Nephron (organoid): ENCODE data around the gene OLIG3.

Source experiments
- H3K27ac Mint-ChIP-seq, 3 experiments: 2 replicates each; pipeline ENCODE4 v1.8.0; 2020; ENCODE audit warnings: mixed read lengths in 3 of 3, mild to moderate bottlenecking in 2 of 3, moderate library complexity in 1 of 3
- H3K27me3 Mint-ChIP-seq: 2 replicates; pipeline ENCODE4 v1.8.0; 2021; ENCODE audit warnings: low read depth, mild to moderate bottlenecking, moderate library complexity, mixed read lengths
- H3K36me3 Mint-ChIP-seq: 2 replicates; pipeline ENCODE4 v1.8.0; 2020; ENCODE audit warnings: low read depth, mixed read lengths
- H3K4me1 Mint-ChIP-seq: 2 replicates; pipeline ENCODE4 v1.8.0; 2020; ENCODE audit warnings: mixed read lengths
- H3K4me3 Mint-ChIP-seq, 3 experiments: 2 replicates each; pipeline ENCODE4 v1.8.0; 2020; ENCODE audit warnings: mild to moderate bottlenecking in 3 of 3, mixed read lengths in 3 of 3, moderate library complexity in 2 of 3
- H3K9me3 Mint-ChIP-seq: 2 replicates; pipeline ENCODE4 v1.8.0; 2020; ENCODE audit warnings: mixed read lengths
- TF ChIP-seq, protein P1 (sequence below), 3 experiments: fragments of 200-600 bp; sonication (generic); IDR thresholded peaks; one replicate each; pipeline ENCODE4 v1.5.0; 2021; ENCODE audit warnings: antibody characterized with exemption in 3 of 3; ENCODE audit not compliant: unreplicated experiment in 3 of 3

OLIG3 gene

DNA sequence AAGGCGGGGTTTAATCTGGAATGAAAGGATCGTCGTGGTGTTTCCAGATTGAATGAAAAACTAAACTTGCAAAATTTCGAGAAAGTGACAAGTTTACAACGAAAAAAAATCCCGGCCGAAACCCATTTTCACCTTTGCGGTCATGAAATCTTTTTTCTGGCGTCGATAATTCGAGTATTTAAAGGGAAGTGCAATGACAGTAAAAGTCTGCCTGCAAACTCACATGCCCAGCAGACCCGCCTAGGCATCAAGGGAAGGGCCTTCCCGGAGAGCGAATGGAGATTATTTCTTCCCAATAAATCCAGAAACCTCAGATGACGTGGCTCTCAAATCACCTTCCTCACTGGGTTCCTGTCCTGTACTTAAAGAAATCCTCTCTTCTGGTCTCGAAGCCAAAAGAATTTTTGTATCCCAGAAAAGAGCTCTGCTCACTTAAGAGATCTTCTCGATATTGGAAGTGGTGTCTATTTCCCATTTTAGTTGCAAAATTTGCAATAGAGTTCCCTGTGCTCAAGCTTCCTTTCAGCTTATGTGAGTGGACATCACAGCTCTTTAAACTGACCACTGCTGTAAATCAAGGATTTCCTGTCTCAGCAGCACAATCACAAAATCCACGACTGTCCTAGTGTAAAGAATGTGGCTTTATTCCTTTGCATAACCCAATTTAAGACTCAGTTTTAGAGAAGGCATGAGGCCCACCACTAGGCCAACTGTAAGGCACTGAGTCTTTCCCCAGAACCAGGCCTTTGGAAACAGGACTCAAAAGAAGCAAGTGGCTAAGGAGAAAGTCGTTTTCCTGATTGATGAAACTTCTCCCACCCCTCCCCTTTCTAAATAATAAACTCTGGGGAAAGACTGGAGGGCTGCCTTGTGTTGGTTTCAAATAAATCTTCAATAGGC is 3.9 kb downstream of the OLIG3 start:
- peaks cover 100% of the 10 kb centered on the region for H3K27me3 Mint-ChIP-seq
- H3K4me1 Mint-ChIP-seq: peaks cover 36% of the 10 kb centered on the region
- no peak overlapping the region for H3K27ac Mint-ChIP-seq
- no peaks in the 10 kb centered on the region for H3K36me3 Mint-ChIP-seq
- TF ChIP-seq, protein P1, sequence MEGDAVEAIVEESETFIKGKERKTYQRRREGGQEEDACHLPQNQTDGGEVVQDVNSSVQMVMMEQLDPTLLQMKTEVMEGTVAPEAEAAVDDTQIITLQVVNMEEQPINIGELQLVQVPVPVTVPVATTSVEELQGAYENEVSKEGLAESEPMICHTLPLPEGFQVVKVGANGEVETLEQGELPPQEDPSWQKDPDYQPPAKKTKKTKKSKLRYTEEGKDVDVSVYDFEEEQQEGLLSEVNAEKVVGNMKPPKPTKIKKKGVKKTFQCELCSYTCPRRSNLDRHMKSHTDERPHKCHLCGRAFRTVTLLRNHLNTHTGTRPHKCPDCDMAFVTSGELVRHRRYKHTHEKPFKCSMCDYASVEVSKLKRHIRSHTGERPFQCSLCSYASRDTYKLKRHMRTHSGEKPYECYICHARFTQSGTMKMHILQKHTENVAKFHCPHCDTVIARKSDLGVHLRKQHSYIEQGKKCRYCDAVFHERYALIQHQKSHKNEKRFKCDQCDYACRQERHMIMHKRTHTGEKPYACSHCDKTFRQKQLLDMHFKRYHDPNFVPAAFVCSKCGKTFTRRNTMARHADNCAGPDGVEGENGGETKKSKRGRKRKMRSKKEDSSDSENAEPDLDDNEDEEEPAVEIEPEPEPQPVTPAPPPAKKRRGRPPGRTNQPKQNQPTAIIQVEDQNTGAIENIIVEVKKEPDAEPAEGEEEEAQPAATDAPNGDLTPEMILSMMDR (IDR thresholded peaks at IDR 0.05; ENCODE audit: unreplicated experiment in 3 of 3): no peak
- peaks cover 3% of the 10 kb centered on the region for H3K9me3 Mint-ChIP-seq
- peak overlapping the region in 2 of 3 experiments; percentile 46 to 50 for H3K4me3 Mint-ChIP-seq

DNA sequence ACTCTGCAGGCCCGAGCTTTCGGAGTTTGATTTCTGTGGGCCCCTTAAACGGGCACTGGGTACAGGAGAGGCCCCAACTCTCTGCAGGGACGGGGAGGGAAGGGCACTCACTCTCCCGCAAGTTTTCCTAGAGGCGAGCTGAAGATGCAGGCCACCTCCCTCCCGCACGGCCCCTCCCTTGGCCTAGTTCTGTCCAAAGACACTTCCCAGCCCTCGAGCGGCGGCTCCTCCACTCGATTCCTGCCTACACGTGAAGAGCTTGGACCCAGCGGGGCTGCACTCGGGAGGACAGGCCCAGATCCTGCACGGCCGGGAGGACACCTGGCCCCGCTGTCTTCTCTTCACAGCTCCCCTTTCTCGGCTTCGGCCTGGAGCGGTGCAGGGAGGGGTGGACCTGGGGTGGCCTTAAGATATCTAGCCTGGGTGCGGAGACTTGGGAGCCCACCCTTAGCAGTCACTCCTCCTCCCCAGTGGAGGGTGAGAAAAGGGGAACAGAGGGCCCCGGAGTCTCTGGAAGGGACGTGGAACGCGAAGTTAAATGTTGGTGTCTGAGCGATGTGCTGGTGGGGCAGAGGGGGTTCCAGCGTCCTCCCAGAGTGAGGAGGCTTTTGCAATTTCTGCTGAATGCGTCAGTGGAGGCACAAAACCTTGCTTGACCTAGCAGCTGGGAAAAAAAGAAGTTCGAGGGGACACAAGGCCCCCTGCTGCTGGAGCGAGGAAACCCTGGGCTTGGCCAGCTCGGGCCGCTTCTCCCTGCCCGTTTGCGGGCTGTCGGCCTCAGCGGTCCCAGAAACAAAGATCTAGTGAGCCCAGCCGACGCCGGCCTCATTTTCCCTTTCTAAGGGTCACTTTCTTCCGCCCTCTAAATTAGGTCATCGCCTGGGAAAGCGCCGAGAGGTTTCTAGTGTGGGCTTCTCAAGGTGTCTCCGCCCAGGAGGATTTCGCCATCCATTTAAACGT is 4.9 kb downstream of the OLIG3 start:
- peaks cover 98% of the 10 kb centered on the region for H3K27me3 Mint-ChIP-seq
- no peaks in the 10 kb centered on the region for H3K36me3 Mint-ChIP-seq
- TF ChIP-seq, protein P1 (IDR thresholded peaks at IDR 0.05; ENCODE audit: unreplicated experiment in 3 of 3): peak in 2 of 3 experiments; percentile 16 to 17
- no peak overlapping the region for H3K27ac Mint-ChIP-seq
- H3K4me3 Mint-ChIP-seq: peak overlapping the region in 1 of 3 experiments; percentile 50
- H3K9me3 Mint-ChIP-seq: peaks cover 3% of the 10 kb centered on the region
- H3K4me1 Mint-ChIP-seq: peaks cover 27% of the 10 kb centered on the region

DNA sequence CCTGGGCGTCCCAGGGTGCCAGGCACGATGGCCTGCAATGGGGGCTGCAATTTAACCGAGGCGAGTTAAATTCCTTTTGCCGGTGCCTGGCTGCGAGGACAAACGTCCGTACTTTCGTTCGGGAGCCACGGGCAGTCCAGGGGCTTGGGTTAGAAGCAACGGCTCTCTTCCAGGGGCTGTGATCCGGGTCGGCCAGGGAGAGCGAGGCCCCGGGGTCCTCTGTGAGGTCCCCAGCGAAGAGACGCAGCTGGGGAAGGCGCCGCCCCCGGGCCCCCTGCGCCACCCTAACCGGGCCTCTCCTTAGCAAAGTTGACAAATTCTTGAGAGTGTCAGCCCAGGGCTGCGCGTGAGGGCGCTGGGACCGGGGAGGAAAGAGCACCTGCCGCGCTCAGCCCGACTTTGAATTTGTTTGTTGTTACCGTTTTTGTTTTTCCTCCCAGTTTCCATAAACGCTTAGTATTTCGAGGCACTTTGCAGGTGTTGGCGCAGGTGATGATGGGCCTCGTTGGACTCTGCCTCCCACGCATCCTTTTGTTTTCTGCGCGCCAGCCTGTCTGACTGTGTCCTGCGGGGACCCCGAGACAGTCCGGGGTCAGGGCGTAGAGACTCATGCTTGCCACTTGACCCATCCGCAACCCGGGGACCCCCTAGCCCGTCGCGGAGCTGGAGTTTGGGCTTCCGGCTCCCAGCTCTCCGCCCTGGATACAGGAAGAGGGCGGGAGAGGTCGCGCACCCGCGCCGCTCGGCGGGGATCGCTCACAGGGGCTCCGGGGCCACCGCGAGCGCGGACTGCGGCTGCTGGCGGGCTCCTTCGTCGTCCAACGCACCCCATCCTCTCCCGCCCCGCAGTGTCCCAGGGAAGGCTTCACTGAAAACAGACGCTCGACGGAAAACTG is 5.8 kb downstream of the OLIG3 start:
- TF ChIP-seq, protein P1 (IDR thresholded peaks at IDR 0.05; ENCODE audit: unreplicated experiment in 3 of 3): no peak
- Mint-ChIP-seq H3K4me3 (peak overlapping the region in 1 of 3 experiments; percentile 50), H3K27ac (no peak overlapping the region)

DNA sequence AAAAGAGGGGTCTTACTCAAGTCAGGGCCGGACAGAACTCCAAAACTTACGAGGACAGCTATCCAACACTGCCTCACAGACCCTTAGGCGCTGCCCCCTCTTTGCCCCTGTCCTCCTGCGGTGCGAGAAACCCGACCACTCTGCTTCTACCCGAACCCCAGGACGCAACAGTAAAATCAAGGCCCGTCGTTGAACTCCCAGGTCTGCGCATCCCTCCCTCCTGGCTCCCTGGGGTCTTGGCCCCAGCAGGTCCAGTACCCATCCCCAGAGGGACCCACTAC is 6.4 kb downstream of the OLIG3 start:
- no peaks in the 10 kb centered on the region for H3K36me3 Mint-ChIP-seq
- H3K9me3 Mint-ChIP-seq: peaks cover 5% of the 10 kb centered on the region
- TF ChIP-seq, protein P1 (IDR thresholded peaks at IDR 0.05; ENCODE audit: unreplicated experiment in 3 of 3): no peak
- H3K4me1 Mint-ChIP-seq: peaks cover 18% of the 10 kb centered on the region
- no peak overlapping the region for H3K4me3 Mint-ChIP-seq
- H3K27ac Mint-ChIP-seq: no peak overlapping the region
- peaks cover 98% of the 10 kb centered on the region for H3K27me3 Mint-ChIP-seq

More for the DNA sequence above, 5.8 kb downstream of the OLIG3 start:
- peaks cover 5% of the 10 kb centered on the region for H3K9me3 Mint-ChIP-seq
- H3K4me1 Mint-ChIP-seq: peaks cover 20% of the 10 kb centered on the region
- H3K27me3 Mint-ChIP-seq: peaks cover 98% of the 10 kb centered on the region
- no peaks in the 10 kb centered on the region for H3K36me3 Mint-ChIP-seq

DNA sequence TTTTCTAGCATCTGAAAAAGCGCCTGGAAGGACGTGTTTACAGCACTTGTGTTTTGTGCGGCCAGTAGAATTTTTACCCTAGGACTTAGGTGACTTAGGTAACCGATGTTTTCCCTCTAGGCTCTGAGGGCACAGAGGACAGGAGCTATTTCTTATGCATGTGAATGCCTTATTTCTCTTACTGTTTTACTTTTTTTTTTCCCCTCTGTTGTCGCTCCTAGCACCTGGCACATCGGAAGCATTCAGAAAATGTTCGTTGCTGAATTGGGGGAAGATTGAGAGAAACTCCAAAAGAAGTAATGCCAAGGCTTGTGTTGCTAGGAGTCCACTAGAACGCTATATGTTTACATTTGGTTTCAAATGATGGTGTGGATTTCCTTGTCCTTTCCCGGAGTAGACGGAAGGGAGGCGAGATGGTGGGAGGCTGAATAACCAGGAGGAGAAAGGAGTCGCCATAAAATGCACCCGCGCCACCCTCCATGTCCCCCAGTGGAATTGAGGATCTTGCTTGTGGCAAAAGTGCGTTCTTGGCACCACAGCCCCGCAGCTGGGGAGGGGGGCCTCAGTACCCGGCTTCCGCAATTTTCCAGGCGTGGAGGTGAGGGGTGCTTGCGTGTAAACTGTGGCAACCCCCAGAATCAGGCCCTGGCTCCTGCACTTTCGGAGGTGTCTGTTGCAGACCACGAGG is 6.9 kb downstream of the OLIG3 start:
- Mint-ChIP-seq H3K9me3 (peaks cover 5% of the 10 kb centered on the region), H3K4me1 (peaks cover 14% of the 10 kb centered on the region), H3K27me3 (peaks cover 98% of the 10 kb centered on the region), H3K4me3 (peak overlapping the region in 1 of 3 experiments; percentile 18), H3K36me3 (no peaks in the 10 kb centered on the region), H3K27ac (no peak overlapping the region)
- TF ChIP-seq, protein P1 (IDR thresholded peaks at IDR 0.05; ENCODE audit: unreplicated experiment in 3 of 3): no peak
